IPS-15b (cell line): Measurements from ENCODE around the gene TICRR.
A peak's percentile ranks its signal among the peaks of the same experiment; 100 is the strongest.

Source experiments
- H3K27me3 ChIP-seq: one replicate; pipeline ENCODE4 v1.6.1; 2013; ENCODE audit warnings: low read length; ENCODE audit not compliant: control insufficient read depth, insufficient read depth
- H3K36me3 ChIP-seq: one replicate; pipeline ENCODE4 v1.6.1; 2013; ENCODE audit warnings: low read length; ENCODE audit not compliant: control insufficient read depth, insufficient read depth
- H3K4me1 ChIP-seq: one replicate; pipeline ENCODE4 v1.6.1; 2013; ENCODE audit warnings: mild to moderate bottlenecking, low read length; ENCODE audit not compliant: control insufficient read depth, insufficient read depth
- H3K4me3 ChIP-seq: one replicate; pipeline ENCODE4 v1.5.1; 2013; ENCODE audit warnings: low read depth, low read length
- H3K9ac ChIP-seq: one replicate; pipeline ENCODE4 v1.6.1; 2013; ENCODE audit warnings: low read depth, mild to moderate bottlenecking, low read length
- H3K9me3 ChIP-seq: one replicate; pipeline ENCODE4 v1.6.1; 2013; ENCODE audit warnings: mild to moderate bottlenecking, low read length; ENCODE audit not compliant: control insufficient read depth, insufficient read depth

Gene TICRR

GRCh38 chr15:89632563-89633430 lies 57.5 kb downstream of the TICRR start:
- H3K36me3 ChIP-seq = peaks cover 57% of the 10 kb centered on the region
- peaks cover 3% of the 10 kb centered on the region for H3K9me3 ChIP-seq
- H3K9ac ChIP-seq = no peak overlapping the region
- H3K27me3 ChIP-seq = no peaks in the 10 kb centered on the region
- no peaks in the 10 kb centered on the region for H3K4me1 ChIP-seq
- no peak overlapping the region for H3K4me3 ChIP-seq

GRCh38 chr15:89633585-89633984 lies 58.3 kb downstream of the TICRR start:
- Histone ChIP-seq H3K27me3 (no peaks in the 10 kb centered on the region), H3K9me3 (peaks cover 3% of the 10 kb centered on the region), H3K9ac (no peak overlapping the region), H3K36me3 (peaks cover 49% of the 10 kb centered on the region), H3K4me1 (no peaks in the 10 kb centered on the region), H3K4me3 (no peak overlapping the region)

GRCh38 chr15:89640245-89640644 lies 65.0 kb downstream of the TICRR start:
- H3K4me3 ChIP-seq = no peak overlapping the region
- H3K36me3 ChIP-seq = peaks cover 19% of the 10 kb centered on the region
- no peaks in the 10 kb centered on the region for H3K9me3 ChIP-seq
- H3K9ac ChIP-seq = no peak overlapping the region
- no peaks in the 10 kb centered on the region for H3K4me1 ChIP-seq
- no peaks in the 10 kb centered on the region for H3K27me3 ChIP-seq

- H3K9me3 ChIP-seq = no peaks in the 10 kb centered on the region
- H3K36me3 ChIP-seq = peaks cover 23% of the 10 kb centered on the region
- no peaks in the 10 kb centered on the region for H3K27me3 ChIP-seq
- no peaks in the 10 kb centered on the region for H3K4me1 ChIP-seq
- no peak overlapping the region for H3K4me3 ChIP-seq
- no peak overlapping the region for H3K9ac ChIP-seq
Measured at GRCh38 chr15:89641053-89641452, 65.8 kb downstream of the TICRR start.

- Histone ChIP-seq H3K27me3 (no peaks in the 10 kb centered on the region), H3K4me1 (no peaks in the 10 kb centered on the region), H3K9me3 (no peaks in the 10 kb centered on the region), H3K9ac (no peak overlapping the region), H3K4me3 (no peak overlapping the region), H3K36me3 (peaks cover 25% of the 10 kb centered on the region)
Measured at GRCh38 chr15:89642106-89642505, 66.8 kb downstream of the TICRR start.

- Histone ChIP-seq H3K4me1 (no peaks in the 10 kb centered on the region), H3K36me3 (peaks cover 25% of the 10 kb centered on the region), H3K9ac (no peak overlapping the region), H3K9me3 (no peaks in the 10 kb centered on the region), H3K27me3 (no peaks in the 10 kb centered on the region), H3K4me3 (no peak overlapping the region)
Measured at GRCh38 chr15:89645680-89646079, 70.4 kb downstream of the TICRR start.

GRCh38 chr15:89646416-89647141 lies 71.3 kb downstream of the TICRR start:
- Histone ChIP-seq H3K9ac (no peak overlapping the region), H3K36me3 (peaks cover 21% of the 10 kb centered on the region), H3K27me3 (no peaks in the 10 kb centered on the region), H3K4me3 (no peak overlapping the region), H3K4me1 (no peaks in the 10 kb centered on the region), H3K9me3 (no peaks in the 10 kb centered on the region)

GRCh38 chr15:89647191-89647851 lies 72.1 kb downstream of the TICRR start:
- H3K4me1 ChIP-seq = no peaks in the 10 kb centered on the region
- H3K27me3 ChIP-seq = no peaks in the 10 kb centered on the region
- H3K36me3 ChIP-seq = peaks cover 16% of the 10 kb centered on the region
- peak overlapping the region; percentile 37 for H3K4me3 ChIP-seq
- H3K9me3 ChIP-seq = no peaks in the 10 kb centered on the region
- no peak overlapping the region for H3K9ac ChIP-seq

GRCh38 chr15:89648106-89649012 lies 73.1 kb downstream of the TICRR start:
- Histone ChIP-seq H3K4me3 (no peak overlapping the region), H3K9ac (no peak overlapping the region), H3K36me3 (peaks cover 21% of the 10 kb centered on the region), H3K9me3 (no peaks in the 10 kb centered on the region), H3K27me3 (no peaks in the 10 kb centered on the region), H3K4me1 (no peaks in the 10 kb centered on the region)

GRCh38 chr15:89649013-89649625 lies 73.8 kb downstream of the TICRR start:
- no peak overlapping the region for H3K4me3 ChIP-seq
- no peaks in the 10 kb centered on the region for H3K27me3 ChIP-seq

GRCh38 chr15:89649716-89650115 lies 74.4 kb downstream of the TICRR start:
- Histone ChIP-seq H3K4me3 (no peak overlapping the region), H3K9me3 (no peaks in the 10 kb centered on the region), H3K4me1 (no peaks in the 10 kb centered on the region), H3K9ac (no peak overlapping the region), H3K36me3 (peaks cover 19% of the 10 kb centered on the region), H3K27me3 (no peaks in the 10 kb centered on the region)

More at GRCh38 chr15:89649013-89649625, 73.8 kb downstream of the TICRR start:
- Histone ChIP-seq H3K9ac (no peak overlapping the region), H3K9me3 (no peaks in the 10 kb centered on the region), H3K36me3 (peaks cover 20% of the 10 kb centered on the region), H3K4me1 (no peaks in the 10 kb centered on the region)
